ENCODE measurements around the gene COMP.
"Not testable (repeated sequence)": the region's sequence is repeated elsewhere in the genome, so short reads cannot be mapped to it uniquely, and the experiment has no call there.

COMP gene

DNA sequence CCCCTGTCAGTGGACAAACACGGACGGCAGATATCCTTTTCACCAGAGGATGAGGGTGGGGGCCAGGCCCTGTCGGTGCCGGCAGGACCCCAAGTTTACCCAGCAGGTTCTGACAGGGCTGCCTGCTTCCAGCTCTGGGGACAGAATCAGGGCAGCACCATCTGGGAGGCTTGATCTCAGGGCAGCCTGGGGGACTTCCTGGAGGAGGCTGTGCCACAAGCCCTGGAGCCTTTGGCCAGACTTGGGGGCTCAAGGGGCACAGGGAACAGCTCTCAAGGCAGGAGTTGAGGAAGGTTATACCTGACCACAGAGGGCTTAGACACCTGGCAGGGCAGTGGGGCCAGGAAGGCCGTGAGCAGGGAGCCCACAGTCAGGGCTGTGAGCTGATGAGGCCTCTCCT, 45.2 kb downstream of the COMP start:
- DNase-seq (ENCODE audit: low spot score): no peak

DNA sequence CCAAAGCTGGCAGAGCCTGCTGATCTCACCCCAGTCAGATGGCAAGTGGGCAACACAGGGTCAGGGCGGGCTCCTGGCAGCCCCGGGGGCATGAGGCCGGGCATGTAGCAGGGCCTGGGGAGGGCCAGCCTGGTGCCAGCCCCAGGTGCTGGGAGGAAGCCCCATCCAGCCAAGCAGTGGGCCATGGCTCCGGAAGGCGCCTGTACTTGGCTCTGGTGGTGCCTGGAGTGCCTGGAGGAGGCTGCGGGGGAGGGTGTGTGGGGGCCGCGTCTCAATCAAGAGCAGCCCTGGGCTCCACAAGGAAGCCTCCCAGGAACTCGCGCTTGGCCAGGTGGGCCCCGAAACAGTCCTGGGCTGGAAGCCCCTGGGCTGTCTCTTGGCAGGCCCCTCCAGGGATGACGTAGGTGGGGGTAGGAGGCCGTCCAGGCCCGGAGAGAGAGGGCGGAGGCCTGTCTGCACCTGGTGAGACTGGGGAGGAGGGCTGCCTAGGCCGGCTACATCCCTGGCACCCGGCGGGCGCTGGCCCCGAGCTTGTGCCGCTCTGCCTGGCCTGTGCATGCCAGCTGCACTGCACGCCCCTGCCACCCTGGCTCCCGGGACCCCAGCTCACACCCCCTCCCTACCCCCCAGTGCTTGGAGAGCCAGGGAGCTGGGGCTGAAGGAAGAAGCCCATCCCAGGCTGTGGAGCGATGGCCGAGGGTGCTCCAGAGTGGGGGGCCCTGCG, 45.9 kb downstream of the COMP start:
- DNase-seq (ENCODE audit: low spot score): no peak

DNA sequence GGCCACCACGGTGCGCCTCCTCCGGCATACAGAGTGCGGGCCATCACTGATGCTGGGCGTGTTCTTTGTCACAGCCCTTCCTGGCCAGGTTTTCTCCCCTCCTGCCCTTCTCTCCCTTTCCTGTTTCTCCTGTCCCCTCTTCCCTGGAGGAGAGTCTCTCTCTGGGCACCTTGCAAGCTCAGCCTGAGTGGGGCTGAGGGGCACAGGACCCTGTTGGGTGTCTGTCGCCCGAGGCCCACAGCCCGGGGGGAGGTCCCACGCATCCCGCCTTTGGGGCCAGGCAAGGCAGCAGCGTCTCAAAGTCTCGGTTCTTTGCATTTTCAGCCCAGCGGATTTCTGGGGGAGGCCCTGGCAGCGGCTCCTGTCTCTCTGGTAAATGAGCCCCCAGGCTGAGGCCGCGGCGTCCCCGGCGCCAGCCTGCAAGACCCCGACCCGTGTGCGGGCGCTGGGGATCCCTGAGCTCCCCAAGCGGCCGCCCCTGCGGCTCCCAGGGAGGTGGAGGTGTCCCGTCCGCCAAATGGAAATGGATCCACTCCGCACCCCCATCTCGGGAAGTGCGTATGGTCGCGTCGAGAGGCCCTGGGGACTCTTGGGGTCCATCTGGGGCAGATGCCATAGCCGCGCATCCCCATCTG, 47.2 kb downstream of the COMP start:
- DNase-seq (ENCODE audit: low spot score): no peak

DNA sequence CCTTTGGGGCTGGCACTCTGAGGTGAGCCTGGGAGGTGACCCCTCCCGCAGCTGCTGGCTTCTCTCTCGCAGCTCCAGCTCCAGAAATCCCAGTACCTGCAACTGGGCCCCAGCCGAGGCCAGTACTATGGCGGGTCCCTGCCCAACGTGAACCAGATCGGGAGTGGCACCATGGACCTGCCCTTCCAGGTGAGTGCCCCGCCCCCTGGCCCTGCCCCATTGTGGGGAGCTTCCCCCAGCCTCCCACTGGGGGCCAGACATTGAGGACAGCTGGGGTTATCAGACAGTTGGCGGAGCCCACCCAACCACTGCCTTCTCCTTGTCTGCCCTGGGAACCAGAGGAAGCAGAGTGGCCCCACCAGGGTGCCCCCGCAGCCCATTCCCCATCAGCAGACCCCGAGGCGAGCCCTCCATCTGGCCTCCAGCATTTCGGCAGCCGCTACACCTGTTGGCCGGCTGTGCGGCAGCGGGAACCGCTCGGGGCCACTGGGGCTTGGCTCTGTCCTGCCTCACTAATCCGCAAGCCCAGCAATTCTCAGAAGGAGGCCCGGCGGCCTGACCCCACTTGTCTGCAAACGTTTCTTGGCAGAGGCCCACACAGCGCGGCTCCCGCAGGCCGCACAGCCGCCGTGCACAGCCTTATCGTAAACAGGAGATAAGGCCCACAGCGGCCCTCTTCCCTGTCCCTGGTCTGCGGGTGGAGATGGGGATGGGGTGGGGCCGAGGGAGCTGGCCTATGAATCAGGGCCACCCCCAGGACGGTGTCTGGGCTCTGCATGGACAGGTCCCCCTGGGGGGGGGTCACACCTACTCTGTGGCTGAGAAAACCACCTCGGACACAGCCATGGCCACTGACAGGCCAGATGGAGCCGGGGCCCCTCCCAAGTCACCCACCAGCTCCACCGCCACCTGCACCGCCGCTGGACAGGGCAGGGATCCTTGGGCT, 48.0 kb downstream of the COMP start:
- peak; percentile 61 for DNase-seq (ENCODE audit: low spot score)

DNA sequence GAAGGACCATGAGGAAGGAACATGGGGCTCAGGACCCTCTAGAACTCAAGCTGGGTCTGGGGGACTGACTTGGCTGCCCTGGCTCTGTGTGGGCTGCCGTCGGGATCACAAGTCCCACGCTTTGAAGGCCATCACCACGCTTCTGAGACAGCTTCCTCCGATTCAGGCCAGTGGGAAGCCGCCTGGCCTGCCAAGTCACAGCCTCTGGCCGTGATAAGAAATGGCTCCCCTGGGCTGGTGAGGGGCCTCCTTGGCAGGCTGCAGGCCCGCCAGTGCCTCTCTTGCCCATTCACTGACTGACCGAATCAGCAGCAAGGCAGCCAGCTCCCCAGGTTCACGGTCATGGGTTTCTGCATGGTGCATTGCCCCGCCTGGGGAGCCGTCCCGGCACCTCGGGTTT, 48.8 kb downstream of the COMP start:
- DNase-seq (ENCODE audit: low spot score): no peak

DNA sequence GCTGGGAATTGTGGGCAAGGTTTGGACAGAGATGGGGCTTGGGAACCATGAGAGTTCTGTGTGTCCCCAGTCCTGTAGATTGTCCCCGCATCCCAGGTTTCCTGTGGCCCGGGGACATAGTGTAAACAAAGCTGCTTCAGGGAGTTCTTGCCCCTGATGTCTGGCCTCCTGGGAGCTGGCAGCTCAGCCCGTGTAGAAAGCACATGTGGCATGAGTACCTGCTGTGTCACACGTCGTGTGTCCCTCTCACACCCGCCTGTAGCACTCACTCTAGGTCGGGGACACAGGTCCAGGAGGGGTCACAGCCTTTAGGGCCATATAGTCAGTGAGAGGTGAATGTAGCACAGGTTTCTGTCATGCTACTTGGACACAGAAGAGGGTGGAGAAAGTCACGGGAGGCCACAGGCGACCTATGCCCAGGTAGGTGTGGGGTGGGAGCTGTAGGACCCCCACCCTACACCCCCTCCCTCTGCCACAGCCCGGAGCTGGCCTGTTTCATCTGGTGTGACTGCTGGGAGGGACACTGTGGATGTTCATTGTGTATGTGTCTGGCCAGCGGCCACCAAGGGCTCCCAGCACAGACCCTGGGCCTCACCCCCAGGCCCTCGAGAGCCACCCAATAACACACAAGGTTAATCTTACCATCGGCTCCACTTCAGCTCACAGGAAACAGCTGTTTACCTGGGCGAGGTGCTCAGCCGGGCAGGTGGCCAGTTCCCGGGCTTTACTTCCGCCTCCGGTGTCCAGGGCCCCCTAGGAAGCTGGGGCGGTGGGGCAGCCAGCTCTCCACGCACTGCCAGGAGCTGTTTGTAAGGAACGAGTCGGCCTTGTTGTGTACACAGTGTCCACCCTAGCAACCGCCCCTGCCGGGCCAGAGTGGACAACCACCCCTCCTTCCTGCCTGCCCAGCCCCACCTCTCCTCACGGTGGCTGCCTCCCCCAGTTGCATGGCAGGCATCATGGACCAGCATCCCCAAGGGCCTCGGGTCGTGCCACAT, 49.7 kb downstream of the COMP start:
- DNase-seq (ENCODE audit: low spot score): peak; percentile 50

DNA sequence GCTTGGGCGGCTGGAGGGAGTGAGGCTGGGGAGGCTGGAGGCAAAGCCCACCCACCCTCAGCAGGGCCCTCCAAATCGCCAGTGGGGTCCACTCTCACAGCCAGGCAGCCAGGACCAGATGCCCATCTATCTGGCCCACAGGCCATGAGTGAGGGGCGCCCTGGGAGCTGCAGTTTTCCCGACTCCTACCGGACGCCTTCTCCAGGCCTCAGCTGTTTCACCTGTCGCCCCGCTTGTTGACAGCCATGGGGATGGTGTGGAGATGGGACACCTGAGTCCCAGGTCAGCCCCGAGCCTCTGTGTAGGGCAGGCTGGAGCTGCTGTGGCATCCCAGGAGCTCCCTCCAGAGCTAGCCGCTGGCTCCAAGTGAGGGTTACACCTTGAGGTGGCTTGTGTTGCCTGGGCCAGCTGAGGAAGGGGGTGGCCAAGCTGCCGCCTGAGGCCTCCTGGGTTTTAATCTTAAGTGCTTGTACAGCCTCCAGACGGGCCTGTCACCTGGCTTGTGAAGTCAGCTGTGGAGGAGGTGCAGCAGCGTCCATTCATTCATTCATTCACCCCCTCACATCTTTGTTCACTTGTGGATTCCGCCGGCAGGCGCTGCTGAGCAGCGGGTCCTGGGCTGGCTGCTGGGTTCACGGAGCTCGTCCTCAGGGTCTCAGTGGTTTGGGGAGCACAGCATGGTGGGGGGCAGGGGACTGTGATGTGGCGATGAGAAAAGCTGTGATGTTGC, 52.0 kb downstream of the COMP start:
- DNase-seq (ENCODE audit: low spot score): no peak

DNA sequence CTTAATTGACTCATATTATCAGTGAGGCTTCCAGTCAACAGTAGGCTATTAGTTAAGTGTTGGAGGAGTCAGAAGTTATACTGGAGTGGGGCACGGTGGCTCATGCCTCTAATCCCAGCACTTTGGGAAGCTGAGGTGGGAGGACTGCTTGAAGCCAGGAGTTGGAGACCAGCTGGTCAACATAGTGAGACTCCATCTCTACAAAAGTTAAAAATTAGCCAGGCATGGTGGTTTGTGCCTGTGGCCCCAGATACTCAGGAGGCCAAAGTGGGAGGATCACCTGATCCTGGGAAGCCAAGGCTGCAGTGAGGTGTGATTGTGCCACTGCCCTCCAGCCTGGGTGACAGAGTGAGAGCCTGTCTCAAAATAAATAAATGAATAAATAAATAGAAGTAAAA, 53.2 kb downstream of the COMP start:
- no peak for DNase-seq (ENCODE audit: low spot score)

DNA sequence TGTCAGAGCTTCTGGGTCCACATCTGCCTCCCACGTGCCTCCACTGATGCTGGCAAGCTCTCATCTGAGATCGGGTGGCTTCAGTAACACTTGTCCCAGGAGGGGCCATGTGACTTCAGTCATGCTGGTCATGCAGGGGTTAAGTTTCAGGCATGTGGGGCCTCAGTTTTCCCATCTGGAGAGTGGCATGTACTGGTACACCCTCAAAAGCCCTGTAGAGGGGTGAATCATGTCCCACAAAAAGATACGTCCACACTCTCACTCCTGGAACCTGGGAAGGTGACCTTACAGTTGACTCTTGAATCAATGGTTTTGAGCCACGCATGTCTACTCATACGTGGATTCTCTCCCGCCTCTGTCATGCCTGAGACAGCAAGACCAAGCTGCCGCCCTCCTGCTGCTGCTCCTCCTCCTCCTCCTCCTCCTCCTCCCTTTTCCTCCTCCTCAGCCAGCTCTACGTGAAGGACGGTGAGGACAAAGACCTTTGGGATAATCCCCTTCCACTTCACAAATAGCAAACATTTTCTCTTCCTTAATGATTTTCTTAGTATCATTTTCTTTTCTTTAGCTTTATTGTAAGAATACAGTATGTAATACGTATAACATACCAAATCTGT, 53.7 kb downstream of the COMP start:
- no peak for DNase-seq (ENCODE audit: low spot score)

DNA sequence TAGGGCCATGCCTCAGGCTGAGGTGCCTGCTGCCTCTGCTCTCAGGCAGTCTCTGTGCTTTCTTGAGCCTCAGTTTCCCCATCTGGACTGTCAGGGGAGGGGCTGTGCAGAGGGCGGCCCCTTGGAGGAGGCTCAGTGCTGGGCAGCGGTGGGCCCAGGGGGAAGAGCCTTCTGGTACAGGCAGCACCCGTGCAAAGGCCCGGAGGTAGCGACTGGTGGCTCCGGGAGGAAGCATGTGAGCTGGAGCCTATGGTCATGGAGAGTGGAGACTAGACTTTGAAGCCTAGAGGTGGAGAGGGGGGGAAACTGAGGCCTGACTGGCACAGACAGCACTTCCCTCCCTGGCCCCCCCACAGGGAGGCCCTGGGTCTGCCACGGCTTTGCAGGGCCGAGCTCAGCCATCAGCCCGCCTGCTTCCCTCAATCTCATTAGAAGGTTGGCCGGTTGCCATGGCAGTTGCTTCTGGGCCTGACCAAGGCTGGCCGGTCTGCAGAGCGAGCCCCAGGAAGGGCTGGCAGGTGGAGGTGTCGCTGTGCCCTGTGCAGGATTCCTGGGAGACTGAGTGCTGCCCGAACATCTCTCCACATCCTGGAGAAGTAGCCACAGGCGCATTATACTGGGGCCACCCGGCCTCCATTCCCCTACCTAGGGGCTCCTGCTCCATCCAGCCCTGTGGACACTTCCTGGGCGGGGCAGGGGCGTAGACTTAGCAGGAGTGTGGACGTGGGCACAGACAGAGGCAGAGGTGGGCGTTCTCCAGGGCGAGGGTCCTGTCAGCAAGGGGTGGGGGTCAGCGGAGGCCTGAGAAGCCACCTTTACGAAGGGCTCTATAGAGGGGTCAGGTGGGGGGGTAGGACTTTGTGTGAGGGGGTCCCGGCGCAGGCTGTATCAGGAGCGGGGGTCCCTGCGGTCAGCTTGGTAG, 54.4 kb downstream of the COMP start:
- no peak for DNase-seq (ENCODE audit: low spot score)

DNA sequence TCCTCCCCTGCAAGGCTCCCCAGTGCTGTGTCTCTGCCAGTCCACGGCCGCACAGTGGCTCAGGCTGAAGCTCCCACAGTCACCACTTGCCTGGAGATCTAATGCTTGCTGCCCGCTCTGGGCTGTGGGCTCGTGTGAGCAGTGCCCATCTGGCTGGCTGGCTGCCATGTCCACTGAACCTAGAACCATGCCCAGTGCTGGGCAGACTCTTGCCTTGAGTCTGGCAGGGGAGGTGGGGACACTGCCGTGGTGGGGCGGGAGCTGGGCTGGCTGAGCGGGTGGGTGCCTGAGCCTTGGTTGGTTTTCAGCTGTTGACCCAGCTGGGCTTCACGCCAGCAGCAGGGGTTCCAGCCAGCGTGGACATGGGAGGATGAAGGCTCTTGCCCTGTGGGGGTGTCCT, 55.4 kb downstream of the COMP start:
- no peak for DNase-seq (ENCODE audit: low spot score)

DNA sequence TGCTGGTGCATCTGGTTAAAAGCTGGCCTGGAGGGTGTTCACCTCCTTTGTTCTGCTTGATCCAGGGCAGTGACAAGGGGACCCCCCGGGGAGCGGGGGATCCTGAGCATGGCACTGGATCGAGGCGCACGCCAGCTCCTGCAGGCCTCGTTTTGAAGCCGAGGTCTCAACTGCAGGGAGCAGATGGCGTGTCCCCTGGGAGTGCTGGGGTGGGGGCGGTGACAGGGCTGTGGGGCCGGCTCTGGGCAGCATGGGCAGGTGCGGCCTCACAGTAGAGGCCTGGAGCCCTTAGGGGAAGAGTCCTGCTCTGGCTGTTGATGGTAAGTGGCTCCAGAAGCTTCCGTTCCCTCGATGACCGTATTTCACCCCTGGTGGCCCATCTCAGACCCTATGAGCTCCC, 55.8 kb downstream of the COMP start:
- no peak for DNase-seq (ENCODE audit: low spot score)

DNA sequence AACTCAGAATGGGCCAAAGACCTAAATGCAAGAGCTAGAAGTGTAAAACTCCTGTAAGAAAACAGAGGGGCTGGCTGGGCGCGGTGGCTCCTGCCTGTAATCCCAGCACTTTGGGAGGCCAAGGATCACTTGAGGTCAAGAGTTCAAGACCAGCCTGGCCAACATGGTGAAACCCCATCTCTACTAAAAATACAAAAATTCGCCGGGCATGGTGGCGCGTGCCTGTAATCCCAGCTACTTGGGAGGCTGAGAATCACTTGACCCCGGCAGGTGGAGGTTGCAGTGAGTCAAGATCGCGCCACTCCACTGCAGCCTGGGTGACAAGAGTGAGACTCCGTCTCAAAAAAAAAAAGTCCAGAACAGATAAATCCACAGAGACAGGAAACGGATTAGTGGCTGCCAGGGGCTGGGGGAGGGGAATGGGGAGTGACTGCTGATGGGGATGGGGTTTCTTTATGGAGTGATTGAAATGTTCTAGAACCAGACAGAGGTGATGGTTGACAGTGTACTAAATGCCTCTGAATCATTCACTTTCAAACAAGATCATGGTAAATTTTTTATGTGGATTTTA, 57.3 kb downstream of the COMP start:
- not testable (repeated sequence) for DNase-seq (ENCODE audit: low spot score)

DNA sequence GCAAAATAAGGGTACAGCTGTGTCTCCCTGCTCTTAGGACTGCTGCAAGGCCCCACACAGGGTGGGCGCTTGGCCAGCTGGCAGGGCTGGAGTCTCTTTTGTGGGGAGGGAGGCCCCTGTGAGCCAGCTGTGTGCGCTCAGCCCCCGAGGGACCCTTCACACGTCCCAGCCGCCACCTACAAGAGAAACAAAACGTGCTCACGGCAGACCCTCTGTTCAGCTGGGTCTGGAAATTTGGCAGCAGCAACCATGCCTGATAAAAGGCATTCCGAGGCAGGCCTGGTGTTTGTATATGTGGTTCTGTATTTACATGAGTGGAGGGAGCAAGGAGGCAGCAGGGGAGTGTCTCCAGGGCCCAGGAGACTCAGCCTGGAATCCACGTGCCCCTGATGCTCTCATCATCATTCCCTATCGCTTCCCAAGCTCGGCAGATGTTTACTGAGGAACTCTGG, 57.9 kb downstream of the COMP start:
- no peak for DNase-seq (ENCODE audit: low spot score)
